Neural progenitor cell (in vitro differentiated cells): ENCODE data around the gene NXNL2. TPM values are rescaled to one million over a fixed set of nuclear protein-coding genes. Genes with fewer than 3 reads are reported as not detected.

ENCODE experiments used
- DNase-seq: peaks from one replicate; pipeline ENCODE4 v3.0.0-alpha.2; 2016; ENCODE audit warnings: low spot score
- H2AFZ ChIP-seq: fragments of 200-600 bp; sonication (generic); replicated peaks from 2 replicates; pipeline ENCODE4 v1.6.1; 2016; ENCODE audit warnings: antibody characterized with exemption
- H3F3A ChIP-seq: fragments of 200-600 bp; sonication (generic); 2 replicates; pipeline ENCODE4 v1.6.1; 2016; ENCODE audit warnings: antibody characterized with exemption, low read depth
- H3K27ac ChIP-seq: fragments of 200-600 bp; sonication (generic); 2 replicates; pipeline ENCODE4 v1.5.1; 2016; ENCODE audit warnings: mild to moderate bottlenecking
- H3K27me3 ChIP-seq: fragments of 200-600 bp; sonication (generic); 2 replicates; pipeline ENCODE4 v1.6.1; 2016; ENCODE audit warnings: mild to moderate bottlenecking, moderate library complexity
- H3K36me3 ChIP-seq: fragments of 200-600 bp; sonication (generic); 2 replicates; pipeline ENCODE4 v1.5.1; 2016
- H3K4me1 ChIP-seq: fragments of 200-600 bp; sonication (generic); 2 replicates; pipeline ENCODE4 v1.6.1; 2016; ENCODE audit warnings: mixed run types
- H3K4me2 ChIP-seq: fragments of 200-600 bp; sonication (generic); 2 replicates; pipeline ENCODE4 v1.6.1; 2016
- H3K4me3 ChIP-seq: fragments of 200-600 bp; sonication (generic); 2 replicates; pipeline ENCODE4 v1.5.1; 2016
- H3K79me2 ChIP-seq: fragments of 200-600 bp; sonication (generic); 2 replicates; pipeline ENCODE4 v1.6.1; 2016; ENCODE audit warnings: low read depth
- H3K9ac ChIP-seq: fragments of 200-600 bp; sonication (generic); 2 replicates; pipeline ENCODE4 v1.6.1; 2016
- H3K9me3 ChIP-seq: fragments of 200-600 bp; sonication (generic); 2 replicates; pipeline ENCODE4 v1.5.1; 2016; ENCODE audit warnings: low read depth
- H4K20me1 ChIP-seq: fragments of 200-600 bp; sonication (generic); 2 replicates; pipeline ENCODE4 v1.6.1; 2016; ENCODE audit warnings: low read depth
- H3K27ac Mint-ChIP-seq: 3 replicates; pipeline ENCODE4 v1.8.0; 2021; ENCODE audit warnings: mixed read lengths
- H3K27me3 Mint-ChIP-seq: 2 replicates; pipeline ENCODE4 v1.8.0; 2022; ENCODE audit warnings: low read depth, mild to moderate bottlenecking, inconsistent platforms, moderate library complexity, mixed read lengths; ENCODE audit not compliant: insufficient read depth
- H3K36me3 Mint-ChIP-seq: 3 replicates; pipeline ENCODE4 v1.8.0; 2021; ENCODE audit warnings: mixed read lengths
- H3K4me1 Mint-ChIP-seq: 3 replicates; pipeline ENCODE4 v1.8.0; 2021; ENCODE audit warnings: mixed read lengths
- H3K4me3 Mint-ChIP-seq: 3 replicates; pipeline ENCODE4 v1.8.0; 2021; ENCODE audit warnings: mild to moderate bottlenecking, moderate library complexity, mixed read lengths
- H3K9me3 Mint-ChIP-seq: 3 replicates; pipeline ENCODE4 v1.8.0; 2020; ENCODE audit warnings: mixed read lengths
- EZH2 ChIP-seq: fragments of 200-600 bp; sonication (generic); IDR thresholded peaks from 2 replicates; pipeline ENCODE4 v1.6.1; 2017; ENCODE audit warnings: antibody characterized with exemption, mild to moderate bottlenecking, moderate library complexity
- EZH2phosphoT487 ChIP-seq: fragments of 200-600 bp; sonication (generic); IDR thresholded peaks from 2 replicates; pipeline ENCODE4 v1.6.1; 2017; ENCODE audit warnings: antibody characterized with exemption
- total RNA-seq: library from RNA; depleted of rRNA; stranded (reverse); fragments of >200 nt; gene quantifications from 2 replicates; pipeline ENCODE4 v1.2.3, GENCODE V29; 2015; ENCODE audit warnings: low replicate concordance
- TF ChIP-seq, protein P1 (sequence below): fragments of 200-600 bp; sonication (generic); IDR thresholded peaks from 2 replicates; pipeline ENCODE4 v1.5.1; 2017; ENCODE audit warnings: antibody characterized with exemption, mild to moderate bottlenecking

NXNL2 gene
- total RNA-seq, 1 donor from 2014 or later: 0.32 TPM

GRCh38 chr9:88502552-88503034 is 32.4 kb upstream of the NXNL2 start:
- DNase-seq: no peak
- Histone ChIP-seq H3K9ac (no peak overlapping the region), H2AFZ (peak overlapping the region; percentile 43), H3K27ac (no peak overlapping the region), H3K27me3 (no peaks in the 10 kb centered on the region), H3K36me3 (no peaks in the 10 kb centered on the region), H3K4me2 (no peak overlapping the region), H4K20me1 (no peaks in the 10 kb centered on the region), H3K9me3 (no peaks in the 10 kb centered on the region), H3K4me1 (no peaks in the 10 kb centered on the region), H3K79me2 (no peaks in the 10 kb centered on the region), H3F3A (no peaks in the 10 kb centered on the region), H3K4me3 (no peak overlapping the region)
- Mint-ChIP-seq H3K27me3 (peaks cover 15% of the 10 kb centered on the region), H3K4me3 (no peak overlapping the region), H3K9me3 (no peaks in the 10 kb centered on the region), H3K36me3 (no peaks in the 10 kb centered on the region), H3K27ac (peak overlapping the region; percentile 79), H3K4me1 (peaks cover 16% of the 10 kb centered on the region)
- TF ChIP-seq, protein P1, sequence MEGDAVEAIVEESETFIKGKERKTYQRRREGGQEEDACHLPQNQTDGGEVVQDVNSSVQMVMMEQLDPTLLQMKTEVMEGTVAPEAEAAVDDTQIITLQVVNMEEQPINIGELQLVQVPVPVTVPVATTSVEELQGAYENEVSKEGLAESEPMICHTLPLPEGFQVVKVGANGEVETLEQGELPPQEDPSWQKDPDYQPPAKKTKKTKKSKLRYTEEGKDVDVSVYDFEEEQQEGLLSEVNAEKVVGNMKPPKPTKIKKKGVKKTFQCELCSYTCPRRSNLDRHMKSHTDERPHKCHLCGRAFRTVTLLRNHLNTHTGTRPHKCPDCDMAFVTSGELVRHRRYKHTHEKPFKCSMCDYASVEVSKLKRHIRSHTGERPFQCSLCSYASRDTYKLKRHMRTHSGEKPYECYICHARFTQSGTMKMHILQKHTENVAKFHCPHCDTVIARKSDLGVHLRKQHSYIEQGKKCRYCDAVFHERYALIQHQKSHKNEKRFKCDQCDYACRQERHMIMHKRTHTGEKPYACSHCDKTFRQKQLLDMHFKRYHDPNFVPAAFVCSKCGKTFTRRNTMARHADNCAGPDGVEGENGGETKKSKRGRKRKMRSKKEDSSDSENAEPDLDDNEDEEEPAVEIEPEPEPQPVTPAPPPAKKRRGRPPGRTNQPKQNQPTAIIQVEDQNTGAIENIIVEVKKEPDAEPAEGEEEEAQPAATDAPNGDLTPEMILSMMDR: no peak
- TF ChIP-seq EZH2phosphoT487 (no peak), EZH2 (no peak)

DNA sequence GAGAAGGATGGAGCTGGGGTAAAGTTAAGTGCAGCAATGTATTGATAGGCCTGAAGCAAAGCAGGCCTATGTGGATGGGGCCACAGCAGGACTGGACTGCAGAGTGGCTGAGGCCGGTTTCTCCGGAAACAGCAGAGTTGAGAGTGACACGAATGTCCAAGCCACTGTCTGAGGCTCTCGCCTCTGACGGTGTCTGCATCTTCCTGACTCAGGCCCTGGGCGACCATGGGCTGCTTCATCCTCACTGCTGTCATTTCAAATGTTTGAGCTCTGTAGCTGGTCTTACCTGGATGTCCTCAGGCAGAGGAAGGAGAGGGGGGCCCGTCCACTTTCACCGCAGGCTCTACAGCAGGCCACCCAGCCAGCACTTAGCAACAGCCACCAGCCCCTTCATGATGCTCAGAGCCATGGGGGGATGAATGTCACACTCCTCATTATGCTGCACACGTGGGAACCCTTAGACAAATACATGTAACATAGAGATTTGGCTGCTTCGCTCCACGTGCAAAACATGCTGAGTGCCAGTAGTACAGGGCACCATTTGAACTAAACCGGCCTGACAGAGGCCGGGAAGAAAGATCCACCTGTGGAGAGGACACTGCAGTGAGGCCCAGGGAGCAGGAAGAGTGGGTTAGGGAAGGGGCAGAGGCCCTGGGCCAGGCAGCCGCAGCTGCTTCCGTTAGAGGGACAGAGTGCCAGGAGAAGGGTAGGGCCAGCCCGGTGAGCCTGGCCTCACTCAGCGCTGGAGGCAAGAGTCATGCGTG is 31.7 kb upstream of the NXNL2 start:
- Histone ChIP-seq H2AFZ (peak overlapping the region; percentile 43), H4K20me1 (no peaks in the 10 kb centered on the region)
- H3K4me1 Mint-ChIP-seq: peaks cover 16% of the 10 kb centered on the region

DNA sequence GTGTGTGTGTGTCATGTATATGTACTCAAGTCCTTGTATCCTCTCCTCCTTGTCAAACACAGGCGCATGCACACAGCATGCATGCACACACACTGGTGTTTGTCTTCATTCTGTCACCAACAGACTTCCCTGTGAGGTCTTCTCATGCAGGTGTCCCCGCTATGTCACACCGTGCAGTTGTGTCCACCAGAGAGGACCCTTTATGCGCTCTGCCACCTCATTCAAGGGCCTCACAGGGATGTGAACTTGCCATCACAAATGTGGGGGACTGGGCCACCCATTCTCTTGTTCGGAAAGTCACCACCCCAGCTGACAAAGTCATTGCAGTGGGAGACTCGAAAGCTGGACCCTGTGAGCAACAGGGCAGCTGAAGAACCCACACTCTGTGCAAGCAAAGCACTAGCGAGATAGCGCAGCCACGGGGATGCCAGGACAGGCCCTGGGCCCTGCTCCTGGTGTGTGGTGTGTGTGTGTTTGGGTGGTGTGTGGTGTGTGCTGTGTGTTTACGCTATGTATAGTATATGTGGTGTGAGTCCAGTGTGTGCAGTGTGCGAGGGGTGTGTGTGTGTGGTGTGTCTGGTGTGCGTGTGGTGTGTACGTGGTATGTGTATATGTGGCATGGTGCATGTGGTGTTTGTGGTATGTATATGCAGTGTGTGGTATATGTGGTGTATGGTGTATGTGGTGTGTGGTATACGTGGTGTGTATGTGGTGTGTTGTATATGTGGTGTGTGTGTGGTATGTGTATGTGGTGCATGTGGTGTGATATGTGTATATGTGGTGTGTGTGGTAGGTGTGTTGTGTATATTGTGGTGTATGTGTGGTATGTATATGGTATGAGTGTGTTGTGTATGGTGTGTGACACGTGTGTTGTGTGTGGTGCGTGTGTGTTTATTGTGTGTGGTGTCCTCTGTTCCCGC is 30.9 kb upstream of the NXNL2 start:
- Mint-ChIP-seq H3K4me3 (no peak overlapping the region), H3K4me1 (peaks cover 16% of the 10 kb centered on the region), H3K9me3 (peaks cover 4% of the 10 kb centered on the region), H3K36me3 (peaks cover 4% of the 10 kb centered on the region), H3K27me3 (peaks cover 14% of the 10 kb centered on the region), H3K27ac (no peak overlapping the region)
- Histone ChIP-seq H3K27me3 (no peaks in the 10 kb centered on the region), H3K27ac (no peak overlapping the region), H3K4me1 (no peaks in the 10 kb centered on the region), H3F3A (no peaks in the 10 kb centered on the region), H3K9ac (no peak overlapping the region), H4K20me1 (no peaks in the 10 kb centered on the region), H2AFZ (no peak overlapping the region), H3K36me3 (no peaks in the 10 kb centered on the region), H3K4me3 (no peak overlapping the region), H3K4me2 (no peak overlapping the region), H3K9me3 (no peaks in the 10 kb centered on the region), H3K79me2 (no peaks in the 10 kb centered on the region)
- TF ChIP-seq EZH2phosphoT487: no peak
- DNase-seq: no peak

More for the DNA sequence above, 31.7 kb upstream of the NXNL2 start:
- Mint-ChIP-seq H3K9me3 (no peaks in the 10 kb centered on the region), H3K4me3 (no peak overlapping the region), H3K36me3 (no peaks in the 10 kb centered on the region), H3K27ac (peak overlapping the region; percentile 41), H3K27me3 (peaks cover 15% of the 10 kb centered on the region)
- DNase-seq: no peak
- H3K9ac ChIP-seq: no peak overlapping the region
- no peaks in the 10 kb centered on the region for H3K79me2 ChIP-seq
- H3K4me1 ChIP-seq: no peaks in the 10 kb centered on the region
- H3K27ac ChIP-seq: no peak overlapping the region
- no peak overlapping the region for H3K4me3 ChIP-seq
- H3F3A ChIP-seq: no peaks in the 10 kb centered on the region
- no peaks in the 10 kb centered on the region for H3K9me3 ChIP-seq
- TF ChIP-seq, protein P1: no peak
- no peak for TF ChIP-seq EZH2
- H3K36me3 ChIP-seq: no peaks in the 10 kb centered on the region
- H3K4me2 ChIP-seq: no peak overlapping the region
- H3K27me3 ChIP-seq: no peaks in the 10 kb centered on the region
